ENCODE results near the gene HDHD5.

Gene HDHD5

GRCh38 chr22:17120281-17120680, 38.8 kb downstream of the HDHD5 start:
- DNase-seq (ENCODE audit: low read depth in 2 of 2), result peak in 1 of 2 experiments; percentile 38

GRCh38 chr22:17119481-17120202, 39.4 kb downstream of the HDHD5 start:
- DNase-seq (ENCODE audit: low read depth in 2 of 2), result no peak

- no peak for DNase-seq (ENCODE audit: low read depth in 2 of 2)
These were observed 40.7 kb downstream of the HDHD5 start for GRCh38 chr22:17118342-17118741.

- DNase-seq (ENCODE audit: low read depth in 2 of 2), result no peak
These were observed 41.2 kb downstream of the HDHD5 start for GRCh38 chr22:17117890-17118289.

- DNase-seq (ENCODE audit: low read depth in 2 of 2), result no peak
These were observed 41.7 kb downstream of the HDHD5 start for GRCh38 chr22:17117400-17117799.

- DNase-seq (ENCODE audit: low read depth in 2 of 2), result no peak
These were observed 42.3 kb downstream of the HDHD5 start for GRCh38 chr22:17116572-17117330.

GRCh38 chr22:17115945-17116565, 43.0 kb downstream of the HDHD5 start:
- DNase-seq (ENCODE audit: low read depth in 2 of 2), result no peak

- DNase-seq (ENCODE audit: low read depth in 2 of 2), result no peak
These were observed 43.8 kb downstream of the HDHD5 start for GRCh38 chr22:17115236-17115635.

- no peak for DNase-seq (ENCODE audit: low read depth in 2 of 2)
These were observed 44.2 kb downstream of the HDHD5 start for GRCh38 chr22:17114898-17115235.

GRCh38 chr22:17114173-17114897, 44.7 kb downstream of the HDHD5 start:
- no peak for DNase-seq (ENCODE audit: low read depth in 2 of 2)

GRCh38 chr22:17113600-17113999, 45.5 kb downstream of the HDHD5 start:
- no peak for DNase-seq (ENCODE audit: low read depth in 2 of 2)

- DNase-seq (ENCODE audit: low read depth in 2 of 2), result no peak
These were observed 46.5 kb downstream of the HDHD5 start for GRCh38 chr22:17112491-17113042.

GRCh38 chr22:17110791-17111550, 48.1 kb downstream of the HDHD5 start:
- no peak for DNase-seq (ENCODE audit: low read depth in 2 of 2)

- no peak for DNase-seq (ENCODE audit: low read depth in 2 of 2)
These were observed 49.1 kb downstream of the HDHD5 start for GRCh38 chr22:17109976-17110375.

- no peak for DNase-seq (ENCODE audit: low read depth in 2 of 2)
These were observed 49.8 kb downstream of the HDHD5 start for GRCh38 chr22:17109113-17109865.

GRCh38 chr22:17108256-17109112, 50.6 kb downstream of the HDHD5 start:
- DNase-seq (ENCODE audit: low read depth in 2 of 2), result no peak

- DNase-seq (ENCODE audit: low read depth in 2 of 2), result no peak
These were observed 51.6 kb downstream of the HDHD5 start for GRCh38 chr22:17107547-17107810.

GRCh38 chr22:17106785-17107546, 52.1 kb downstream of the HDHD5 start:
- DNase-seq (ENCODE audit: low read depth in 2 of 2), result no peak

GRCh38 chr22:17106161-17106784, 52.8 kb downstream of the HDHD5 start:
- no peak for DNase-seq (ENCODE audit: low read depth in 2 of 2)
